H9 (cell line): ENCODE measurements around the gene PIGM. TPM values are rescaled to one million over a fixed set of nuclear protein-coding genes. Genes with fewer than 3 reads are reported as not detected.
A peak's percentile ranks its signal among the peaks of the same experiment; 100 is the strongest.

Experiments
- DNase-seq: peaks from one replicate; pipeline ENCODE4 v3.0.0-alpha.2; 2017
- H2AFZ ChIP-seq: one replicate; pipeline ENCODE4 v1.6.1; 2013; ENCODE audit warnings: mild to moderate bottlenecking, low read length, control low read depth, moderate library complexity
- H2AK5ac ChIP-seq: 2 replicates; pipeline ENCODE4 v1.6.1; 2013; ENCODE audit warnings: low read length, control low read depth, mixed read lengths; ENCODE audit not compliant: insufficient read length
- H2BK120ac ChIP-seq: one replicate; pipeline ENCODE4 v1.6.1; 2013; ENCODE audit warnings: low read depth, mild to moderate bottlenecking, low read length, control low read depth, inconsistent platforms; ENCODE audit not compliant: poor library complexity, severe bottlenecking
- H2BK12ac ChIP-seq: 2 replicates; pipeline ENCODE4 v1.6.1; 2013; ENCODE audit warnings: low read length, control low read depth, mixed read lengths, low read depth; ENCODE audit not compliant: insufficient read length
- H2BK15ac ChIP-seq: 2 replicates; pipeline ENCODE4 v1.6.1; 2013; ENCODE audit warnings: low read depth, low read length, control low read depth
- H2BK20ac ChIP-seq: one replicate; pipeline ENCODE4 v1.6.1; 2013; ENCODE audit warnings: low read depth, mild to moderate bottlenecking, low read length, control low read depth, inconsistent platforms; ENCODE audit not compliant: poor library complexity, severe bottlenecking
- H2BK5ac ChIP-seq: 2 replicates; pipeline ENCODE4 v1.6.1; 2013; ENCODE audit warnings: low read length, control low read depth, mixed read lengths; ENCODE audit not compliant: insufficient read length
- H3K14ac ChIP-seq: 2 replicates; pipeline ENCODE4 v1.6.1; 2013; ENCODE audit warnings: low read length, control low read depth; ENCODE audit not compliant: insufficient read depth
- H3K18ac ChIP-seq: 2 replicates; pipeline ENCODE4 v1.6.1; 2013; ENCODE audit warnings: low read depth, mild to moderate bottlenecking, mixed read lengths, low read length, control low read depth; ENCODE audit not compliant: insufficient read length
- H3K23ac ChIP-seq: 2 replicates; pipeline ENCODE4 v1.6.1; 2013; ENCODE audit warnings: low read length, control low read depth, mixed read lengths, low read depth; ENCODE audit not compliant: insufficient read length
- H3K23me2 ChIP-seq: 2 replicates; pipeline ENCODE4 v1.6.1; 2013; ENCODE audit warnings: low read depth, mild to moderate bottlenecking, mixed read lengths, low read length, control low read depth; ENCODE audit not compliant: insufficient read length, poor library complexity, severe bottlenecking
- H3K27ac ChIP-seq: 2 replicates; pipeline ENCODE4 v1.5.1; 2013; ENCODE audit warnings: low read length, control low read depth, mixed read lengths, low read depth; ENCODE audit not compliant: insufficient read length
- H3K27me3 ChIP-seq: 2 replicates; pipeline ENCODE4 v1.6.1; 2013; ENCODE audit warnings: low read length, control low read depth, inconsistent platforms; ENCODE audit not compliant: insufficient read depth
- H3K4ac ChIP-seq: 2 replicates; pipeline ENCODE4 v1.6.1; 2013; ENCODE audit warnings: low read depth, mild to moderate bottlenecking, control low read depth, inconsistent platforms, low read length, moderate library complexity
- H3K4me1 ChIP-seq: 2 replicates; pipeline ENCODE4 v1.6.1; 2013; ENCODE audit warnings: low read length, control low read depth, inconsistent platforms; ENCODE audit not compliant: insufficient read depth
- H3K4me2 ChIP-seq: 2 replicates; pipeline ENCODE4 v1.6.1; 2013; ENCODE audit warnings: low read length, control low read depth, mixed read lengths; ENCODE audit not compliant: insufficient read length, insufficient read depth
- H3K56ac ChIP-seq: 2 replicates; pipeline ENCODE4 v1.6.1; 2013; ENCODE audit warnings: low read depth, mild to moderate bottlenecking, mixed read lengths, low read length, control low read depth; ENCODE audit not compliant: insufficient read length
- H3K79me1 ChIP-seq: 2 replicates; pipeline ENCODE4 v1.6.1; 2013; ENCODE audit warnings: low read depth, mild to moderate bottlenecking, moderate library complexity, low read length, control low read depth, inconsistent platforms; ENCODE audit not compliant: insufficient read depth, poor library complexity, severe bottlenecking
- H3K79me2 ChIP-seq: 2 replicates; pipeline ENCODE4 v1.6.1; 2013; ENCODE audit warnings: low read length, control low read depth, inconsistent platforms; ENCODE audit not compliant: insufficient read depth
- H3K9ac ChIP-seq: 2 replicates; pipeline ENCODE4 v1.6.1; 2013; ENCODE audit warnings: low read length, control low read depth, mixed read lengths; ENCODE audit not compliant: insufficient read length; ENCODE audit errors: extremely low read depth
- H3K9me3 ChIP-seq: one replicate; pipeline ENCODE4 v1.6.1; 2013; ENCODE audit warnings: low read depth, low read length, inconsistent platforms; ENCODE audit not compliant: control insufficient read depth
- H3T11ph ChIP-seq: one replicate; pipeline ENCODE4 v1.6.1; 2013; ENCODE audit warnings: mild to moderate bottlenecking, low read length, control low read depth, inconsistent platforms
- H4K20me1 ChIP-seq: one replicate; pipeline ENCODE4 v1.6.1; 2013; ENCODE audit not compliant: control insufficient read depth, insufficient read length, insufficient read depth
- H4K5ac ChIP-seq: 2 replicates; pipeline ENCODE4 v1.6.1; 2013; ENCODE audit warnings: low read depth, mild to moderate bottlenecking, mixed read lengths, low read length, control low read depth; ENCODE audit not compliant: insufficient read length
- H4K8ac ChIP-seq: replicated peaks from 2 replicates; pipeline ENCODE4 v1.6.1; 2013; ENCODE audit warnings: low read length, control low read depth, mixed read lengths, low read depth; ENCODE audit not compliant: insufficient read length
- H4K91ac ChIP-seq: 2 replicates; pipeline ENCODE4 v1.6.1; 2013; ENCODE audit warnings: low read depth, mild to moderate bottlenecking, moderate library complexity, mixed read lengths, low read length, control low read depth; ENCODE audit not compliant: insufficient read length
- H3K27ac Mint-ChIP-seq, 3 experiments: 2 replicates in 2 of 3; 3 replicates in 1 of 3; pipeline ENCODE4 v1.8.0; 2020 to 2021; ENCODE audit warnings: mixed read lengths in 3 of 3, mild to moderate bottlenecking in 1 of 3, moderate library complexity in 1 of 3
- H3K27me3 Mint-ChIP-seq: 2 replicates; pipeline ENCODE4 v1.8.0; 2021; ENCODE audit warnings: low read depth, mild to moderate bottlenecking, moderate library complexity, mixed read lengths
- H3K36me3 Mint-ChIP-seq, 3 experiments: 2 replicates in 2 of 3; 3 replicates in 1 of 3; pipeline ENCODE4 v1.8.0; 2020 to 2021; ENCODE audit warnings: low read depth in 3 of 3, mixed read lengths in 3 of 3; ENCODE audit not compliant: insufficient read depth in 1 of 3
- H3K4me1 Mint-ChIP-seq, 2 experiments: 2 replicates each; pipeline ENCODE4 v1.8.0; 2020; ENCODE audit warnings: mixed read lengths in 2 of 2
- H3K4me3 Mint-ChIP-seq, 2 experiments: 2 replicates in 1 of 2; 3 replicates in 1 of 2; pipeline ENCODE4 v1.8.0; 2020 to 2021; ENCODE audit warnings: mild to moderate bottlenecking in 2 of 2, mixed read lengths in 2 of 2, moderate library complexity in 1 of 2
- H3K9me3 Mint-ChIP-seq, 2 experiments: 2 replicates in 1 of 2; 3 replicates in 1 of 2; pipeline ENCODE4 v1.8.0; 2020; ENCODE audit warnings: mild to moderate bottlenecking in 2 of 2, mixed read lengths in 2 of 2, moderate library complexity in 1 of 2
- WGBS: extraction: QIAGEN DNeasy Blood & Tissue Kit; methylation state at CpG from one replicate; pipeline ENCODE4 v1.1.7; 2013; ENCODE audit warnings: missing lambda C conversion rate, low lambda C conversion rate, mixed read lengths; ENCODE audit not compliant: insufficient read length; ENCODE audit errors: extremely low coverage; 5-methylcytosine and 5-hydroxymethylcytosine counted together
- total RNA-seq: library from RNA; stranded (reverse); gene quantifications from 2 replicates; pipeline ENCODE4 v1.2.1, GENCODE V29; 2021
- TF ChIP-seq, protein P1 (sequence below): fragments of 200-600 bp; sonication (generic); conservative IDR thresholded peaks from 3 replicates; pipeline ENCODE4 v1.8.0; 2021; ENCODE audit warnings: antibody characterized with exemption, mild to moderate bottlenecking

PIGM gene
- total RNA-seq, 1 experiment from 2014 or later, result 5.9 TPM

DNA sequence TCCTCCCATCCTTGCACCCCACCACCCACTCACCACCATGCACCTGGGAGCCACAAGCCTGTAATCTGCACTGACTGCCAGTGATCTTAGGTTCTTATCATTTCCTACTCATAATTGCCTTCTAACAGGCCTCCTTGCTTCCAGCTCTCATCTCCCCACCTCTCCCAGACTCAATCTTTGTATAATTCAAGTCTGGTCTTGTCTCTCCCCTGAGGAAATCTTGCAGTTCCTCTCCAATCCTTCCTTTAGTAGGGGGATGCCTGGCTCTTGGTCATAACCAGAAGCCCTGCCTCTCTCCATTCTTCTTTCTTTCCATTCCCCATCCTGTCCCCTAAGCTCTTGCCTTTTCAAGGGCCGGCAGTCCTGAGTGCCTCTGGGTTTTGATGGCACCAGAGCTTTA is 27.8 kb downstream of the PIGM start:
- Histone ChIP-seq H3K9me3 (no peaks in the 10 kb centered on the region), H3K14ac (no peak overlapping the region), H3K27ac (no peak overlapping the region), H3K4me2 (no peak overlapping the region), H3K4me1 (no peaks in the 10 kb centered on the region), H3K56ac (no peak overlapping the region), H3K4ac (no peak overlapping the region), H3K9ac (no peak overlapping the region), H2AFZ (no peak overlapping the region), H2BK20ac (no peak overlapping the region), H4K91ac (no peak overlapping the region), H4K20me1 (no peaks in the 10 kb centered on the region), H2BK12ac (no peak overlapping the region), H3T11ph (no peak overlapping the region), H3K79me1 (no peaks in the 10 kb centered on the region), H3K27me3 (no peaks in the 10 kb centered on the region), H2BK120ac (no peak overlapping the region), H2AK5ac (no peak overlapping the region), H3K23ac (no peak overlapping the region), H4K8ac (no peak overlapping the region), H3K79me2 (no peaks in the 10 kb centered on the region), H2BK15ac (no peak overlapping the region), H2BK5ac (no peak overlapping the region), H3K18ac (no peak overlapping the region), H3K23me2 (no peaks in the 10 kb centered on the region), H4K5ac (no peak overlapping the region)
- no peak for DNase-seq
- Mint-ChIP-seq H3K27me3 (peaks cover 12% of the 10 kb centered on the region), H3K4me1 (no peaks in the 10 kb centered on the region), H3K9me3 (no peaks in the 10 kb centered on the region), H3K36me3 (no peaks in the 10 kb centered on the region), H3K4me3 (no peak overlapping the region), H3K27ac (peak overlapping the region in 1 of 3 experiments; percentile 72; a peak in 1 of 7 replicates)
- no CpG with 5 or more reads among the region's 1 CpG for WGBS
- TF ChIP-seq, protein P1, sequence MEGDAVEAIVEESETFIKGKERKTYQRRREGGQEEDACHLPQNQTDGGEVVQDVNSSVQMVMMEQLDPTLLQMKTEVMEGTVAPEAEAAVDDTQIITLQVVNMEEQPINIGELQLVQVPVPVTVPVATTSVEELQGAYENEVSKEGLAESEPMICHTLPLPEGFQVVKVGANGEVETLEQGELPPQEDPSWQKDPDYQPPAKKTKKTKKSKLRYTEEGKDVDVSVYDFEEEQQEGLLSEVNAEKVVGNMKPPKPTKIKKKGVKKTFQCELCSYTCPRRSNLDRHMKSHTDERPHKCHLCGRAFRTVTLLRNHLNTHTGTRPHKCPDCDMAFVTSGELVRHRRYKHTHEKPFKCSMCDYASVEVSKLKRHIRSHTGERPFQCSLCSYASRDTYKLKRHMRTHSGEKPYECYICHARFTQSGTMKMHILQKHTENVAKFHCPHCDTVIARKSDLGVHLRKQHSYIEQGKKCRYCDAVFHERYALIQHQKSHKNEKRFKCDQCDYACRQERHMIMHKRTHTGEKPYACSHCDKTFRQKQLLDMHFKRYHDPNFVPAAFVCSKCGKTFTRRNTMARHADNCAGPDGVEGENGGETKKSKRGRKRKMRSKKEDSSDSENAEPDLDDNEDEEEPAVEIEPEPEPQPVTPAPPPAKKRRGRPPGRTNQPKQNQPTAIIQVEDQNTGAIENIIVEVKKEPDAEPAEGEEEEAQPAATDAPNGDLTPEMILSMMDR, result no peak
